OCI-LY3 (cell line): ENCODE measurements around the gene SESN1.
"Not testable (repeated sequence)": the region's sequence is repeated elsewhere in the genome, so short reads cannot be mapped to it uniquely, and the experiment has no call there.

ENCODE experiments used
- H2AFZ ChIP-seq: fragments of 200-600, 300-600 bp; shearing (Covaris generic); 2 replicates; pipeline ENCODE4 v1.6.0; 2014; ENCODE audit warnings: antibody characterized with exemption, low read depth, low read length
- H3K27ac ChIP-seq: fragments of 200-600, 300-600 bp; sonication (generic); 2 replicates; pipeline ENCODE4 v1.5.1; 2014; ENCODE audit warnings: mild to moderate bottlenecking, low read length, moderate library complexity, mixed read lengths
- H3K27me3 ChIP-seq: fragments of 200-600, 300-600 bp; sonication (generic); 2 replicates; pipeline ENCODE4 v1.6.1; 2014; ENCODE audit warnings: low read depth, low read length, mixed read lengths
- H3K36me3 ChIP-seq: fragments of 200-600, 300-600 bp; sonication (generic); replicated peaks from 2 replicates; pipeline ENCODE3; 2014; ENCODE audit warnings: low read depth, low read length, mixed read lengths
- H3K4me1 ChIP-seq: fragments of 300-600, 200-600 bp; sonication (generic); 2 replicates; pipeline ENCODE4 v1.6.1; 2014; ENCODE audit warnings: low read length, mixed read lengths
- H3K4me2 ChIP-seq: fragments of 200-600, 300-600 bp; sonication (generic); 2 replicates; pipeline ENCODE4 v1.6.1; 2014; ENCODE audit warnings: low read length, mixed read lengths
- H3K4me3 ChIP-seq: fragments of 300-600, 200-600 bp; sonication (generic); 2 replicates; pipeline ENCODE4 v1.5.1; 2014; ENCODE audit warnings: antibody characterized with exemption, mild to moderate bottlenecking, low read length, moderate library complexity
- H3K79me2 ChIP-seq: fragments of 300-600, 200-600 bp; shearing (Covaris generic); 2 replicates; pipeline ENCODE4 v1.6.1; 2014; ENCODE audit warnings: mild to moderate bottlenecking, low read length, mixed read lengths
- H3K9ac ChIP-seq: fragments of 300-600, 200-600 bp; shearing (Covaris generic); 2 replicates; pipeline ENCODE4 v1.6.0; 2014; ENCODE audit warnings: mild to moderate bottlenecking, low read length, moderate library complexity
- H3K9me3 ChIP-seq: fragments of 200-600, 300-600 bp; shearing (Covaris generic); 2 replicates; pipeline ENCODE4 v1.6.1; 2014; ENCODE audit warnings: low read length, mixed read lengths; ENCODE audit not compliant: insufficient read depth
- H4K20me1 ChIP-seq: fragments of 200-600, 300-600 bp; sonication (generic); 2 replicates; pipeline ENCODE4 v1.6.1; 2016; ENCODE audit warnings: low read length, mixed read lengths; ENCODE audit not compliant: insufficient read depth
- EZH2phosphoT487 ChIP-seq: fragments of 200-600 bp; shearing (Covaris generic); IDR thresholded peaks from 2 replicates; pipeline ENCODE4 v1.6.1; 2018; ENCODE audit warnings: antibody characterized with exemption, mixed run types, low read depth
- TF ChIP-seq, protein P1 (sequence below): fragments of 200-600, 300-600 bp; sonication (generic); IDR thresholded peaks from 2 replicates; pipeline ENCODE4 v1.5.1; 2014; ENCODE audit warnings: antibody characterized with exemption, low read length, low read depth

Gene SESN1

DNA sequence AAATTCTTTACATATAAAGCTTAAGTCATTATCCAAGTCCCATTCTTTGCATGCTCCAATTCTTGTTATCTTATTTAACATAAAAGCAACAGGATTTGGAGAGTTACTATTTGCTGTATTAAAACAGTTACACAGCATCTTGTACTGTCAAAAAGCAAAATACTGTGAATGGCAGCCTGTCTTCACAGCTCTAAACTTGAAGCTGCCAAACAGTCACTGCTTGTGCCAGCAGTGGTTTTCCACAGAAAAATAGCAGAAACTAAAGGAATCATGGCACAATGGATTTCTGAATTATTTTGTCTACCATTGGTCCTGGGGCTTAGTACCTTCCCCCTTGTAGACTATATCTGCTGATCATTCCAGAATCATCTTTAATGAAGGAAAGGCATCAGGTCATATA lies 107.5 kb downstream of the SESN1 start:
- H3K4me3 ChIP-seq = no peak overlapping the region
- H3K36me3 ChIP-seq = no peaks in the 10 kb centered on the region
- no peak overlapping the region for H3K9ac ChIP-seq
- no peaks in the 10 kb centered on the region for H4K20me1 ChIP-seq
- H3K27me3 ChIP-seq = no peaks in the 10 kb centered on the region
- no peaks in the 10 kb centered on the region for H3K79me2 ChIP-seq
- H2AFZ ChIP-seq = no peak overlapping the region
- TF ChIP-seq, protein P1, sequence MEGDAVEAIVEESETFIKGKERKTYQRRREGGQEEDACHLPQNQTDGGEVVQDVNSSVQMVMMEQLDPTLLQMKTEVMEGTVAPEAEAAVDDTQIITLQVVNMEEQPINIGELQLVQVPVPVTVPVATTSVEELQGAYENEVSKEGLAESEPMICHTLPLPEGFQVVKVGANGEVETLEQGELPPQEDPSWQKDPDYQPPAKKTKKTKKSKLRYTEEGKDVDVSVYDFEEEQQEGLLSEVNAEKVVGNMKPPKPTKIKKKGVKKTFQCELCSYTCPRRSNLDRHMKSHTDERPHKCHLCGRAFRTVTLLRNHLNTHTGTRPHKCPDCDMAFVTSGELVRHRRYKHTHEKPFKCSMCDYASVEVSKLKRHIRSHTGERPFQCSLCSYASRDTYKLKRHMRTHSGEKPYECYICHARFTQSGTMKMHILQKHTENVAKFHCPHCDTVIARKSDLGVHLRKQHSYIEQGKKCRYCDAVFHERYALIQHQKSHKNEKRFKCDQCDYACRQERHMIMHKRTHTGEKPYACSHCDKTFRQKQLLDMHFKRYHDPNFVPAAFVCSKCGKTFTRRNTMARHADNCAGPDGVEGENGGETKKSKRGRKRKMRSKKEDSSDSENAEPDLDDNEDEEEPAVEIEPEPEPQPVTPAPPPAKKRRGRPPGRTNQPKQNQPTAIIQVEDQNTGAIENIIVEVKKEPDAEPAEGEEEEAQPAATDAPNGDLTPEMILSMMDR = no peak
- TF ChIP-seq EZH2phosphoT487 = no peak
- no peaks in the 10 kb centered on the region for H3K4me1 ChIP-seq
- no peak overlapping the region for H3K4me2 ChIP-seq
- H3K27ac ChIP-seq = no peak overlapping the region
- no peaks in the 10 kb centered on the region for H3K9me3 ChIP-seq

DNA sequence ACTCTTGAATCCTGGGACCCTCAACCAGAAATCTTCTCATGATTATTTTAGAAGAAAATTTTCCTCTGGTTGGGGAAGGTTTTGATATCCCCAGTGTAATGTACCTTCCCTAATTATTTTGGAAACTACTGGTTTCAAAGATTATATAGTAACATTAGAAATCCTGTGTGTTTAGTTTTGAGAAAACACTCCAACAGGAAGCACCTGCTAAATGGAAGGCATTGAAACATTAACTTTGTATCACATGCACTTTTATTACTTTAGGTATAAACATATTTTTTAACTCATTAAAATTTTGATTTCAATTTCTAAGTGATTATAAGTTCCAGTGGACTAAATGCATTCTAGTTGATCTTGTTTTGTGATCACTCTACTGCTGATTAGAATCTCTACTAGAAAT lies 109.3 kb downstream of the SESN1 start:
- Histone ChIP-seq H3K79me2 (no peaks in the 10 kb centered on the region), H2AFZ (no peak overlapping the region), H3K4me1 (no peaks in the 10 kb centered on the region), H3K27ac (no peak overlapping the region), H3K27me3 (no peaks in the 10 kb centered on the region), H3K9me3 (no peaks in the 10 kb centered on the region), H3K9ac (no peak overlapping the region), H3K4me2 (no peak overlapping the region), H4K20me1 (no peaks in the 10 kb centered on the region), H3K36me3 (no peaks in the 10 kb centered on the region), H3K4me3 (no peak overlapping the region)
- TF ChIP-seq EZH2phosphoT487 = no peak
- TF ChIP-seq, protein P1 = no peak

DNA sequence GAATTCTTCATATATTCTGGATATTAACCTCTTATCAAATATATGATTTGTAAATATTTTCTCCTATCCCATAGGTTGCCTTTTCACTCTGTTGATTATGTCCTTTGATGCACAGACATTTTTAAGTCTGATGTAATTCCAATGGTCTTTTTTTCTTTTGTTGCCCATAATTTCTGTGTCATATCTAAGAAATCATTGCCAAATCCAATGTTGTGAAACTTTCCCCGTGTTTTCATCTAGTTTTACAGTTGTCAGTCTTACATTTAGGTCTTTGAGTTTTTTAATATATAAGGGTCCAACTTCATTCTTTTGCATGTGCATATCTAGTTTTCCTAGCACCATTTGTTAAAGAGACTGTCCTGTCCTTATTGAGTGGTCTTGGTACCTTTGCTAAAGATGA lies 111.5 kb downstream of the SESN1 start:
- H3K27ac ChIP-seq = no peak overlapping the region
- no peak for TF ChIP-seq EZH2phosphoT487
- TF ChIP-seq, protein P1 = no peak
- no peaks in the 10 kb centered on the region for H3K4me1 ChIP-seq
- H3K4me3 ChIP-seq = no peak overlapping the region
- H3K9ac ChIP-seq = no peak overlapping the region
- no peaks in the 10 kb centered on the region for H3K36me3 ChIP-seq
- H3K79me2 ChIP-seq = no peaks in the 10 kb centered on the region
- H4K20me1 ChIP-seq = no peaks in the 10 kb centered on the region
- H2AFZ ChIP-seq = no peak overlapping the region
- H3K9me3 ChIP-seq = no peaks in the 10 kb centered on the region
- H3K4me2 ChIP-seq = no peak overlapping the region
- H3K27me3 ChIP-seq = no peaks in the 10 kb centered on the region

DNA sequence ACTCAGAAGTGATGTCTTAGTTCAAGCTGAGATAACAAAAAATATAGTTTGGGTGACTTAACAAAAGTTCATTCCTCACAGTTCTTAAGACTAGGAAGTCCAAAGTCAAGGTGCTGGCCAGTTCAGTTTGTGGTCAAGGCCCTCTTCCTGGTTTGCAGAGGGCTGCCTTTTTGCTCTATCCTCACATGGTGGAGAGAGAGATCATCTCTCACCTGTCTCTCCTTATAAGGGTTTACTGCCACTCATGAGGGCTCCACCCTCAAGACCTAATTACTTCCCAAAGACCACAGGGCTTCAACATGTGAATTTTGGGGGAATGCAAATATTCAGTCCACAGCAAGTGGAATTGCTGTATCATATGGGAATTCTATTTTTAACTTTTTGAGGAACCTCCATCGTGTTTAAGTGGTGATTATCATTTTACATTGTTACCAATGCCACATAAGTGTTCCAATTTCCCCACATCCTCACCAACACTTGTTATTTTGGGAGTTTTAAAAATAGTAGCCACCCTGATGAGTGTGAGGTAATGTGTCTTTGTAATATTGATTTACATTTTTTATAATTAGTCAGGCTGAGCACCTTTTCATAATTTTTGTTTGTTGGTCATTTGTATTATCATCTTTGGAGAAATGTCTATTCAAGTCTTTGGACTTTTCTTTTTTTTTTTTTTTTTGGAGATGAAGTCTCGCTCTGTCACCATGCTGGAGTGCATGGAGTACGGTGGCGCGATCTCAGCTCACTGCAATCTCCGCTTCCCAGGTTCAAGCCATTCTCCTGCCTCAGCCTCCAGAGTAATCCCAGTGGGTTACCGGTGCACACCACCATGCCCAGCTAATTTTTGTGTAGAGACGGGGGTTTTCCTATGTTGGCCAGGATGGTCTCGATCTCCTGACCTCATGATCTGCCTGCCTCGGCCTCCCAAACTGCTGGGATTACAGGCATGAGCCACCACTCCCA lies 112.2 kb downstream of the SESN1 start:
- H3K79me2 ChIP-seq = no peaks in the 10 kb centered on the region
- no peaks in the 10 kb centered on the region for H3K36me3 ChIP-seq
- H3K27me3 ChIP-seq = no peaks in the 10 kb centered on the region
- TF ChIP-seq, protein P1 = no peak
- TF ChIP-seq EZH2phosphoT487 = no peak
- H2AFZ ChIP-seq = no peak overlapping the region
- H3K4me1 ChIP-seq = no peaks in the 10 kb centered on the region
- H3K9ac ChIP-seq = no peak overlapping the region
- H4K20me1 ChIP-seq = no peaks in the 10 kb centered on the region
- H3K9me3 ChIP-seq = no peaks in the 10 kb centered on the region
- no peak overlapping the region for H3K27ac ChIP-seq
- no peak overlapping the region for H3K4me2 ChIP-seq
- H3K4me3 ChIP-seq = no peak overlapping the region

DNA sequence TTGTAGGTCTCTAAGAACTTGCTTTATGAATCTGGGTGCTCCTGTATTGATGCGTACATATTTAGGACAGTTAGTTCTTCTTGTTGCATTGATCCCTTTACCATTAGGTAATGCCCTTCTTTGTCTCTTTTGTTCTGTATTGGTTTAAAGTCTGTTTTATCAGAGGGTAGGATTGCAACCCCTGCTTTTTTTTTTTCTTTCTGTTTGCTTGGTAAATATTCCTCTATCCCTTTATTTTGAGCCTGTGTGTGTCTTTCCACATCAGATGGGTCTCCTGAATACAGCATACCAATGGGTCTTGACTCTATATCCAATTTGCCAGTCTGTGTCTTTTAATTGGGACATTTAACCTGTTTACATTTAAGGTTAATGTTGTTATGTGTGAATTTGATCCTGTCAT lies 116.0 kb downstream of the SESN1 start:
- not testable (repeated sequence) for H4K20me1 ChIP-seq, H3K79me2 ChIP-seq, H3K36me3 ChIP-seq, H3K9me3 ChIP-seq, H3K4me1 ChIP-seq, H3K4me2 ChIP-seq, H3K27me3 ChIP-seq, H3K4me3 ChIP-seq, H2AFZ ChIP-seq, H3K27ac ChIP-seq, H3K9ac ChIP-seq
